ENCODE data around the gene RIMS1. TPM values are rescaled to one million over a fixed set of nuclear protein-coding genes. Genes with fewer than 3 reads are reported as not detected.

The RIMS1 gene
- total RNA-seq, 1 experiment from 2014 or later, result 1.1 TPM

DNA sequence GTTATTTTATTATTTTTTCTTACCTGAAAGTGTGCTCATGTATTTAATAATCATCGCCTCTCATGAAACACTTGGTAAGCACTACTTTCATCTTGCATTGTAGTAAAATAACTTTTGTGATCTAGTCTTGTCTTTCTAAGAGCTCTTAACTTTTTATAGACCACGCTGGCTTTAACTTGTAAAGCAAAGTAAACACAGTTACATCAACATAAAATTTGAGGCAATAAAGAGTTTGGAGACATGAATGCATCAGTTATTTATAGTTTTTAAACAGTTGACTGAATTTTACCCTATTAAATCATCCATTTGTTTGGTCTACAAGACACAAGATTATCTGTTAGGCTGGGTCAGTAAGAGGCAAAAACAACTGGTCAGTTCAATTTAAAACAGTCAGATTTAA is 517.1 kb downstream of the RIMS1 start:
- no peak for TF ChIP-seq STAT6 (CRISPR knock-in tag; conservative IDR thresholded peaks at IDR 0.05; ENCODE audit: low read depth)
- no peak for TF ChIP-seq RELA (CRISPR knock-in tag; IDR thresholded peaks at IDR 0.05; ENCODE audit: borderline replicate concordance)
- no peak for TF ChIP-seq FOXJ3 (CRISPR knock-in tag; IDR thresholded peaks at IDR 0.05; ENCODE audit: borderline replicate concordance)
- TF ChIP-seq TEAD4 (CRISPR knock-in tag; IDR thresholded peaks at IDR 0.05), result no peak
- no peak for TF ChIP-seq NR1H2 (CRISPR knock-in tag; IDR thresholded peaks at IDR 0.05)
- TF ChIP-seq SMAD3 (CRISPR knock-in tag; IDR thresholded peaks at IDR 0.05; ENCODE audit: borderline replicate concordance), result no peak
- no peak for TF ChIP-seq E2F1 (CRISPR knock-in tag; IDR thresholded peaks at IDR 0.05)
- no peak for TF ChIP-seq ATF6 (CRISPR knock-in tag; IDR thresholded peaks at IDR 0.05)
- TF ChIP-seq IRF2 (CRISPR knock-in tag; IDR thresholded peaks at IDR 0.05; ENCODE audit: borderline replicate concordance, low read depth), result no peak
- TF ChIP-seq, protein P1, sequence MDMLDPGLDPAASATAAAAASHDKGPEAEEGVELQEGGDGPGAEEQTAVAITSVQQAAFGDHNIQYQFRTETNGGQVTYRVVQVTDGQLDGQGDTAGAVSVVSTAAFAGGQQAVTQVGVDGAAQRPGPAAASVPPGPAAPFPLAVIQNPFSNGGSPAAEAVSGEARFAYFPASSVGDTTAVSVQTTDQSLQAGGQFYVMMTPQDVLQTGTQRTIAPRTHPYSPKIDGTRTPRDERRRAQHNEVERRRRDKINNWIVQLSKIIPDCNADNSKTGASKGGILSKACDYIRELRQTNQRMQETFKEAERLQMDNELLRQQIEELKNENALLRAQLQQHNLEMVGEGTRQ (CRISPR knock-in tag; IDR thresholded peaks at IDR 0.05), result no peak
- no peak for TF ChIP-seq NR2C2 (CRISPR knock-in tag; IDR thresholded peaks at IDR 0.05)
- TF ChIP-seq ZNF219 (CRISPR knock-in tag; IDR thresholded peaks at IDR 0.05; ENCODE audit: borderline replicate concordance), result no peak
- no peak for TF ChIP-seq TCF7 (CRISPR knock-in tag; IDR thresholded peaks at IDR 0.05; ENCODE audit: low read depth)
- H3K36me3 Mint-ChIP-seq, result no peaks in the 10 kb centered on the region
- no peak overlapping the region for H3K4me3 Mint-ChIP-seq
- H3K27me3 Mint-ChIP-seq (ENCODE audit: low read depth), result no peaks in the 10 kb centered on the region
- peaks cover 7% of the 10 kb centered on the region; the same call in 1 of the 2 replicates for H3K9me3 Mint-ChIP-seq
- ChIA-PET CTCF (interaction anchor here (0.5 to 1.4 kb wide), 3 partner anchors 17 to 219 kb away, joined by 3 read pairs; no protein-coding TSS in a partner anchor), POLR2A (no interaction called here)
- H3K27ac Mint-ChIP-seq, result no peak overlapping the region
- H3K4me1 Mint-ChIP-seq, result no peaks in the 10 kb centered on the region
- ATAC-seq, result no peak
- DNase-seq (ENCODE audit: low spot score), result no peak

DNA sequence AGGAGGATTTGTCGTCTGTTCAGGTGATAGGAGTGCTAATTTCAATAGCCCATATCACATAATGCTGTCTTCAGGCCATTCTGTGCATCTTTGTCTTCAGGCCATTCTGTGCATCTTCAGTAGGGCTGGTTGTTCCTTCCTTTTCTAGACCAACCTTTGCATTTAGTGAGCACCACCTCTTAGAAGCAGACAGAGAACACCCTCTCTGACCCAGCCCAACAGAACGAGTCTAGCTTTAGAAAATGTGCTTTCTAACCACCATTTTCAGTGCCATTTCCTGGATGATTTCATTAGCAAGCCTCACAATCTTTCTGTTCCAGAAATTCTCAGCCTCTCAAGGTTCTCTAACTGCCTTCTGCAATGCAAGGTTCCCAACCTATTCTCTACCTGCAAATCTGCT is 520.2 kb downstream of the RIMS1 start:
- Mint-ChIP-seq H3K4me3 (no peak overlapping the region), H3K36me3 (no peaks in the 10 kb centered on the region), H3K9me3 (peaks cover 7% of the 10 kb centered on the region; the same call in 1 of the 2 replicates), H3K27ac (no peak overlapping the region), H3K27me3 (ENCODE audit: low read depth) (no peaks in the 10 kb centered on the region), H3K4me1 (no peaks in the 10 kb centered on the region)
- no peak for DNase-seq (ENCODE audit: low spot score)
- CTCF ChIA-PET, result no interaction called here
- POLR2A ChIA-PET, result no interaction called here
- ATAC-seq, result no peak
- TF ChIP-seq RELA (CRISPR knock-in tag; IDR thresholded peaks at IDR 0.05; ENCODE audit: borderline replicate concordance) (no peak), ERG (CRISPR knock-in tag; IDR thresholded peaks at IDR 0.05) (no peak), FOXJ3 (CRISPR knock-in tag; IDR thresholded peaks at IDR 0.05; ENCODE audit: borderline replicate concordance) (no peak), ZBTB43 (CRISPR knock-in tag; IDR thresholded peaks at IDR 0.05) (no peak), MYBL2 (CRISPR knock-in tag; IDR thresholded peaks at IDR 0.05) (no peak), FOXP4 (CRISPR knock-in tag; IDR thresholded peaks at IDR 0.05) (no peak), USF1 (CRISPR knock-in tag; IDR thresholded peaks at IDR 0.05) (no peak), ATF6 (CRISPR knock-in tag; IDR thresholded peaks at IDR 0.05) (no peak), CBFB (CRISPR knock-in tag; IDR thresholded peaks at IDR 0.05; ENCODE audit: low read depth) (no peak)

All from WTC11 (cell line).